Fibroblast of mammary gland (primary cell): ENCODE data around the gene STEAP1.
A peak's percentile ranks its signal among the peaks of the same experiment; 100 is the strongest.
"Not testable (repeated sequence)": the region's sequence is repeated elsewhere in the genome, so short reads cannot be mapped to it uniquely, and the experiment has no call there.

Experiments
- DNase-seq: peaks from one replicate; pipeline ENCODE4 v3.0.0-alpha.2; 2010; ENCODE audit warnings: low read depth
- H3K4me3 ChIP-seq: 2 replicates; pipeline ENCODE4 v1.5.1; 2011; ENCODE audit warnings: low read depth, mild to moderate bottlenecking, low read length, moderate library complexity; ENCODE audit not compliant: control insufficient read depth
- TF ChIP-seq, protein P1 (sequence below): conservative IDR thresholded peaks from 2 replicates; pipeline ENCODE4 v1.5.1; 2011; ENCODE audit warnings: low read depth, low read length, inconsistent platforms; ENCODE audit not compliant: control insufficient read depth, insufficient read depth

STEAP1 gene

DNA sequence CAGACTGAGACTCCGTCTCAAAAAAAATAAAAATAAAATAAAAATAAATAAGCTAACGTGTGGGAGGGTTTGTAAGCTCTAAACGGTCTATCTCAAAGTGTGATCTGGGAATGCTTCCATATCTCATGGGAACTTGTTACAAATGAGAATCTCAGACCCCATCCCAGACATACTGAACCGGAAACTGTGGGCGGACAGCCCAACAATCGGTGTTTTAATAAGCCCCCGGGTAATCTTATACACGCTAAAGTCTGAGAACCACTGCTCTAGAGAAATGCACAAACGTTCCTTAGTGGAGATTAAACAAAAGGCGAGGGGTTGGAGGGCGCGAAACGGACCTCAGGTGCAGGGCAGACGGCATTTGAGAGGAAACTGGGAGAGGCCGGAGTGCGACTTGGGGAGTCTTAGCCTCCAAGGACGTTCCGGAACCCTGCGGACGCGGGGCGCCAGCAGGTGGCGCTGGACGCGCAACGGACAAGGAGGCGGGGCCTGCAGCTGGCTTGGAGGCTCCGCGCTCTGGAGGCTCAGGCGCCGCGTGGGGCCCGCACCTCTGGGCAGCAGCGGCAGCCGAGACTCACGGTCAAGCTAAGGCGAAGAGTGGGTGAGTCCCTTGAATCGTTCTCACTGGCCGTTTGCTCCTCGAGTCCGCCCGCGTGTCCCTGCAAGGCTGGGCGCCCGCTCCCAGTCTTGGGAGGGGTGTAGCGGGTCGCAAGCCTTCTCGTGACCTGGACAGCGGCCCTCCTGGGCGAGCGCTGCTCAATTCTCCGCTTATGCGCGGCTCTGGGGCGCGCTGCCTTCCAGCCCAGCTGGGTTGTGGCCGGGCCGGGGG lies at the start of gene STEAP1:
Gene STEAP1 (plus strand): TSS at position 527 of the 829 bp plus-strand sequence. CDS start 5,320 bp downstream, outside the sequence.
- H3K4me3 ChIP-seq, result peak within 1 kb of the TSS; percentile 71
- peak; percentile 94 for DNase-seq
- TF ChIP-seq, protein P1, sequence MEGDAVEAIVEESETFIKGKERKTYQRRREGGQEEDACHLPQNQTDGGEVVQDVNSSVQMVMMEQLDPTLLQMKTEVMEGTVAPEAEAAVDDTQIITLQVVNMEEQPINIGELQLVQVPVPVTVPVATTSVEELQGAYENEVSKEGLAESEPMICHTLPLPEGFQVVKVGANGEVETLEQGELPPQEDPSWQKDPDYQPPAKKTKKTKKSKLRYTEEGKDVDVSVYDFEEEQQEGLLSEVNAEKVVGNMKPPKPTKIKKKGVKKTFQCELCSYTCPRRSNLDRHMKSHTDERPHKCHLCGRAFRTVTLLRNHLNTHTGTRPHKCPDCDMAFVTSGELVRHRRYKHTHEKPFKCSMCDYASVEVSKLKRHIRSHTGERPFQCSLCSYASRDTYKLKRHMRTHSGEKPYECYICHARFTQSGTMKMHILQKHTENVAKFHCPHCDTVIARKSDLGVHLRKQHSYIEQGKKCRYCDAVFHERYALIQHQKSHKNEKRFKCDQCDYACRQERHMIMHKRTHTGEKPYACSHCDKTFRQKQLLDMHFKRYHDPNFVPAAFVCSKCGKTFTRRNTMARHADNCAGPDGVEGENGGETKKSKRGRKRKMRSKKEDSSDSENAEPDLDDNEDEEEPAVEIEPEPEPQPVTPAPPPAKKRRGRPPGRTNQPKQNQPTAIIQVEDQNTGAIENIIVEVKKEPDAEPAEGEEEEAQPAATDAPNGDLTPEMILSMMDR, result peak; percentile 56

GRCh38 chr7:90114972-90115371 lies 39.3 kb upstream of the STEAP1 start:
- not testable (repeated sequence) for H3K4me3 ChIP-seq

DNA sequence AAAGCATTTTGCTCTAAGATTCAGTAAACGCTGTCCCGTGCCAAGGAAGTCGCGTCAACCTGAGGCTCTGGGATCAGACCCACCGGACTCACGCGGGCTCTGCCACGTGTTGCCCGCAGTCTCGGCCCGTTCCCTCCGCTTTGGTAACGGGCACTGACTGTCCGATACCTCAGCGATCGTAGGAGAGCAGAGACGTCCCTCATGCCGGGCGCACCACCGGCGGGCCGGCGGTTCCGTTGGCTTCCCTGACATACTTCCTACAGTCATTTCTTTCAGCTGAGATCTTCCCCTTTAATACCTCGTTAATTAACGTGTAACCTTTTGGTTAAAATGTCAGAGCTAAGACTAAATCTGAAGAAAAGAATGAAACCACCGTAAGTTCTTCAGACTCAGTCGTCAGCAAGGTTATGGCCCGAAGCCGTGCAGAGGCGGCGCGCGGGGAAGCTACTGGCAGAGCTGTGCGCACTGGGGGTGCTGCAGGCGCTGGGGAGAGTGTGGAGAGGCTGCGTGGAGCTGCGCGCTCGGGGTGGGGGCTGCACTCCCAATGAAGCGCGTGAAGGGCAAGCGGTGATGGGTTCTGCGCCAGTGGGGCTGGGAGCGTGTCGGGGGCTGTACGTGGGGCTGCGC lies 35.6 kb upstream of the STEAP1 start:
- DNase-seq, result peak; percentile 15
- peak overlapping the region; percentile 35 for H3K4me3 ChIP-seq

More at GRCh38 chr7:90114972-90115371, 39.3 kb upstream of the STEAP1 start:
- not testable (repeated sequence) for DNase-seq

DNA sequence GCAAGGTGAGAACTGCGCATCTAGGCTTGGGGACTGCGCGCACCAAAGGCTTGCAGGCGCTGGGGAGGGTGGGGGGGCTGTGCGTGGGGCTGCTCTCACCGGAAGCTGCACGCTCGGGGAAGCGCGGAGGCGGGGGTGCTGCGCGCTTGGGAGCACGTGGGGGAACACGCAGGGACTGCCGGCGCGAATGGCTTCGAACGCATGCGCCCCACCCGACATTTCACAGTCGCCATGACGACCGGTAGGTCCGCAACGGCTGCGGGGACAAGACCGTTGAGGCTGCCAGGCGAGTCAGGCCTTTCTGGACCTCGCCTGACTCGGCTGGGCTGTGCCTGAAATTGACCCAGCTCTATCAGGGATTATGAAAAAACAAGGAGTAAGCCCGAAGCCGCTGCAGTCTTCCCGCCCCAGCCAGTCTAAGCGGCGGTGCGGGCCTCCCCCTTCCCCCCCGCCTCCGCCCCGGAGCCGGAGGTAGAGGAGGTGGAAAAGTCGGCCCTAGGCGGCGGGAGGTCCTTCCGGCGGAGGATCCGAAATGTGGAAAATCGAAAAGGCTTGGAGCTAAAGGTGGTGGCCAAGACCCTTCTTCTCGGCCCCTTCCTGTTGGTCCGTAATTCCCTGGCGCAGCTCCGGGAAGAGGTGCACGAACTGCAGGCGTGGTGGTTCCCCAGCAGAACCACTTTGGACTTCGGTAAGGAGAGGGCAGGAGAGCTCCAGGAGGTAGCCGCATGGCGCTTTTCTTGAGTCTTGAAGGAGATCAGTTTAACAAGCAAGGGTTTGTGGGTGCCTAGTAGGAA lies 34.9 kb upstream of the STEAP1 start:
- TF ChIP-seq, protein P1, result no peak
- peak overlapping the region; percentile 35 for H3K4me3 ChIP-seq
- DNase-seq, result peak; percentile 23

DNA sequence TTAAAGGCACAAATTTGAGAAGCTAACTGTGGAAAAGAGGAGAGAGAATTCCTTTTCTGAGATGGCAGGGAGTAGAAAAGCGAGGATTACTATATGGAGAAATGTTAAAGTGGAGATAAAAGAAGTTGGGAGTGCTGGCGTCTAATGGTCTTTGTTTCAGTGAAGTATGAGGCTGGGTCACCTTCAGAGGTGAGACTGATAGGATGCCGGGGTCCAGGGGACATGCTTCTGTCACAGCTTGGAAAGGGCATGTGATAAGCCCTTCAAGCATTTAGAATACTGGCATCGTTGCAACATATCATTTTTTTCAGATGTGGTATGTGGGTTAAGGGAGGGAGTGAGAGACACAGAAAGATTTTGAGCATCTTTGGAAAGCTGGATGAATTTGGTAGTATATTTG lies 34.1 kb upstream of the STEAP1 start:
- not testable (repeated sequence) for H3K4me3 ChIP-seq

GRCh38 chr7:90131746-90132145 lies 22.5 kb upstream of the STEAP1 start:
- H3K4me3 ChIP-seq, DNase-seq: not testable (repeated sequence)

More for the DNA sequence above, 34.1 kb upstream of the STEAP1 start:
- not testable (repeated sequence) for DNase-seq

DNA sequence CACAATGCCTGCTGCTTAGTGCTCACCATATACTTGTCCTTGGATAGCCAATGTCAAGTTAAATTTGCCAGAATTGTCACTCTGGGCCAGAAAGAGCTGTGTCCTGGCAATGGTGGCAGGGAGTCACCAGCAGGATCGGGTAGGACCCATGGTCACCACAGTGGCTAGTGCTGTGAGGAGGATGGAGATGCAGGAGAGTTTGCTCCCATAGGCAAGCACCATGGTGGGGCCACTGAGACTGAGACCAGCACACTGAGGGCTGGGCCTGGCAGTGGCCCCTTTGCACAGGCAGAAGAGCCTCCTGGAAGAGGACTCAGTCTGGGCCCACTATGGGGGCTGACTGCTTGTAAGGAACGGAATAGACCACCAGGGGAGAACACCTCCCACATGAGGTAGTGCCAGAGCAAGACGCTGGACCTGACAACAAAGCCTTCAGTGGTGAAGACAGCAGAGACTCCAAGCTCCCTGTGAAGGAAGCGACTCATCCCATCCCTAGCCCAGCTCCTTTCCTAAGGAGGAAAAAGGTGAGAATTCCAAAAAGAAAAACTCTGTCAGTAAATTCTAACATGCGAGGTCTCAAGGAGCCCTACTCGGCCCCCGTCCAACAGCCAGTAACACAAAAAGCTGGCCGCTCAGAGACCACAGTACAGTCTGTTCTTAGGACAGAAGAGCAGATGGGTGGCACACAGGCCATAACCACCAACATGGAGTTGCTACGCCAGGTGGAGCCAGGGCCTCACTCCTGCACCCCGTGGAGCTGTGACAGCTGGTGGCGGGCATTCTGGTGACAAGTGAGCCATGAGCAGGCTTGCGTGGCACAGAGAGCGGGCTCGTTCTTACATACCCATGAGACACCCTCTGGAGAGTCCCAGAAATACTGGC lies 6.9 kb upstream of the STEAP1 start:
- H3K4me3 ChIP-seq, DNase-seq: not testable (repeated sequence)

DNA sequence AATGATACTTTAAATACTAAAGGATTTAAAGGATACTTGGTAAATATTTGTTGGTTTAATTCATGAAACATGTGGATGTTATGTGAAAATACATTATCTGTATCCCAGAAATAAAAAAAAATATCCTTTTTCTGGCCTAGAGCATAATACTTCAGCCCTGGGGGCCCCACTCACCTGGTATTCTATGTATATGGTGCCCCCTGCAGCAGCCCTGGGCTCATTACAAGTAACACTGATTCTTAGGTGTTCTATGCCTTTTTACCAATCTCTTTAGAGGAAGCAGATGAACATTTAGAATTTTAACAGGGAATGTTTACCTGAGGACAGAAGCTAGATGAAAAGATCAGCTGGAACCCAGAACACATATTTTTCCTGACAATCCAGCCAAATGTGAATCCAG lies 4.8 kb upstream of the STEAP1 start:
- DNase-seq, result peak; percentile 18
- TF ChIP-seq, protein P1, result peak; percentile 52
- H3K4me3 ChIP-seq, result not testable (repeated sequence)

DNA sequence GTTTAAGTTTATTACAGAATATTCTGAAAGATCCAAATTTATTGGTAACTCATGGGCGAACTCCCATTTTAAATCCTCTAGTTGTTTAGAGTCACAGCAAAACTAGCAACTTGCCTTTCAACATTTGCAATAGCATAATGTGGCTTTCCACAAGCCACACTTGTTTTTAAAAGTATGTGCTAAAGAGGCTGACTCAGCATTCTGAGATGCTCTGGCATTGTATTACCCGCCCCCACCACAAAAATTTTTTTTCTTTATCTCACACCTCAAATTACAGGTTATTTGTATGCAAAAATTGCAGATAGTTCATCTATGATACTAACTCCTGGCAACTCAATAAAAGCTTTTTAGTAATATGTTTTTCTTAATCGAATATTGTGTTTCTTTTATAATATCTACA lies 2.4 kb upstream of the STEAP1 start:
- not testable (repeated sequence) for DNase-seq

More for the DNA sequence above, 2.4 kb upstream of the STEAP1 start:
- not testable (repeated sequence) for H3K4me3 ChIP-seq
